DMS153 treated with DMSO at 0.1 percent for 48 hours (cell line): Measurements from ENCODE around the gene LIMS1.
A peak's percentile ranks its signal among the peaks of the same experiment; 100 is the strongest.
"Not testable (repeated sequence)": the region's sequence is repeated elsewhere in the genome, so short reads cannot be mapped to it uniquely, and the experiment has no call there.

ENCODE experiments used
- DNase-seq: peaks from one replicate; lab custom pipeline; 2025; ENCODE audit not compliant: unreplicated experiment; lab: John Stamatoyannopoulos, UW

The LIMS1 gene, protein sequence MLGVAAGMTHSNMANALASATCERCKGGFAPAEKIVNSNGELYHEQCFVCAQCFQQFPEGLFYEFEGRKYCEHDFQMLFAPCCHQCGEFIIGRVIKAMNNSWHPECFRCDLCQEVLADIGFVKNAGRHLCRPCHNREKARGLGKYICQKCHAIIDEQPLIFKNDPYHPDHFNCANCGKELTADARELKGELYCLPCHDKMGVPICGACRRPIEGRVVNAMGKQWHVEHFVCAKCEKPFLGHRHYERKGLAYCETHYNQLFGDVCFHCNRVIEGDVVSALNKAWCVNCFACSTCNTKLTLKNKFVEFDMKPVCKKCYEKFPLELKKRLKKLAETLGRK

DNA sequence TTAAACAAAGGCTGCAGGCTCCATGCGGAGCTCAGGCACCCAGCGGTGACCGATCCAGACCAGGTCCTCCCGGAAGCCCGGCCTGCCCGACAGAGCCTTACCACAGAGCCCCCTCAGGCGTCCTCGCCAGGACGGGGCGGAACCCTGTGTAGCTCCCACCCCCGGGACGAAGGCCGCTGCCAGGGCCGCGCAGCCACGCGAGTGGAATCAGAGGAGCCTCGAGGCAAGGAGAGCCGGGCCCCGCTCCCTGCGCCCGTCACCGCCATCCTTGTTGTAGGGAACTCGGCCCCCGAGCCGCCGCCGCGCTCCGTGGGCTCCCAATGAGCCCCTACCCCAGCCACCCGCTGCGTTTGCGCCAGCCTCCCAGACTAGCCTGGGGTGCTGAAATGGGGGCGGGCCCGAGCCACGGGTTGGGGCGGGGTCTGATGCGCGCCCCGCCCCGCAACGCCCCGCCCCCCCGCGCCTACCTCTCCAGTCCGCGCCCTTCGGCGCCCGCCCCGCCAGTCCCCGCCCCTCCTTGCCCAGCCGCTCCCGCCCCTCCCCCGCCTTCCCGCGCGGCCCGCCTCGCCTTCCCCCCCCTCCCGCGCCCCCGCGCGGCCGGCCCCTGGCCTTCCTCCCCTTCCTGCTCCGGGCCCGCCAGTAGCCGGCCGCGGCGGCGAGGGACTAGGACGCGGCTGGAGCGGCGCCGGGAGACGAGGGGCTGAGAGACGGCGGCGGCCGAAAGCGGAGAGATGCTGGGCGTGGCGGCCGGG lies at the start of gene LIMS1:
Gene LIMS1, plus strand, starts transcription at position 639 of the 752 bp plus-strand sequence. Its CDS starts 93 bp downstream, at position 732.
- peak; percentile 65 for DNase-seq

DNA sequence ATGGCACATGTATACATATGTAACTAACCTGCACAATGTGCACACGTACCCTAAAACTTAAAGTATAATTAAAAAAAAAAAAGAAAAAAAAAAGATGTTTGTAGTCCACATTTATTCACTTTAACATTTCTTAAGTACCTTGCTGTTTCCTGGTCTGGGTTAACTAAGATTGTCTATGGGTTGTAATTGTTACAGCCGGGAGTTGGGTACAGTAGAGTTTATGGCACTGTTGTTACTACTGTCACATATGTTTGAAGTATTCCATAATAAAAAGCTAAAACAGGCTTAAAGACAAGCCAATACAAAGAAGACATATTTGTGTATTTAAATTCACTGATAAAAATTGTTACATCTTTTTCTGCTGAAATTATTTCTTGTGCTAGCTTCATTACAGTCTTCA lies 49.0 kb upstream of the LIMS1 start:
- DNase-seq: no peak

DNA sequence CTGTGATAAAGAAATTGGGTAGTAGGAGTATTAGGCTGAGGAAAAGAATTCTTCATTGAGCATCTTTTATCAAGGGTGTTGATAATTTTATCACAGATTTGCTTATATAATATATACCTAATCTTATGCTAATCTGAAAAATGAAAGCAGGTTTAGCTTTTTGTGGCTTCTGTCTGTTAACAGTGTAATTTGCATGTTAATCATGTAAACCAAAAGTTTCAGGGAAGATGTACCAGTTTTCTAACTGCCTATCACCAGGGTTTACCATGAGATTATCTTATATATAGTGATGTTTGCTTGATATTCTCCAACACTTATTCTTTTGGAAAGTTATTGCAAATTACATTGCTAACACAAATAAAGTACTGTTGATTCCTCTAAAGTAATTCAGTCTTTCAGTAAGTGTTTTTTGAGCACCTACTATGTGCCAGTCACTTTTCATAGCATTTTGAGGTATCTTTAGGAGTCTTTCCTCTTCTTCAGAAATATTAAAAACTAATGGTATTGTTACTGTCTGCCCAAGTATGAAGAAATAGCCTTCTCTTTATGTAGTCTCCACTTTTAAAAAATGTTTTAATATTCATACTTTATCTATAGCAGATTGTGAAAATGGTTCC lies 43.7 kb upstream of the LIMS1 start:
- no peak for DNase-seq

DNA sequence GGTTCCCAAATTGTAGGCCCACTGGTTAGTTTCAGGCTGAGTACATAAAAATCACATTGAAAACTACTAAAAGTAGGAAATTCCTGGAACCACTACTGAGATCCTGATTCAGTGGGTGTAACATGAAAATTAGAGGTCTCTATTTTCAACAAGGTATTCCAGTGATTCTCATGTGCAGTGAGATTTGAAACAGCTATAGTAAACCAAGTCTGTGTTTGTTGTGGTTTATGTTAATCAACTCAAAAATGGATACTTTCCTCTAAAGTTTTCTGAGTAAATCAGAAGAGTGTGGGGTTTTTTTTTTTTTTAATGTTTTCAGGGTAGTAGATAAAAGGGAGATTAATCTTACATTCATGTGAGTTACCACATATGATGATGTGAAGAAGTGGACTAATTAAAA lies 42.4 kb upstream of the LIMS1 start:
- DNase-seq: no peak

DNA sequence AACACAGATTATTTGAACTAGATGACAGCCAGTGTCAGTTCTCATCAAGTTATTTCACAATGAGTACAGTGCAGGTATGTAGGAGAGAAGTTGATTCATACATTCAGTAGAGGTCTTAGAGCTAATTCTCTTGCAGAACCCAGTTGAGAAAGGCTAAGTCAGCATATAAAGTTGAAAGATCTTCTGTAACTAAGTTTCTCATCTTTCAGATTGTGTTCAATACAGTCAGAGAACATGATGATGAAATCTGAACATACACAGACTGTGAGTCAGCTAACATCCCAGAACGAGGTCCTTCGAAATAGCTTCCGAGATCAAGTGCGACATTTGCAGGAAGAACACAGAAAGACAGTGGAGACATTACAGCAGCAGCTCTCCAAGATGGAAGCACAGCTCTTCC lies 41.9 kb upstream of the LIMS1 start:
- DNase-seq: no peak

DNA sequence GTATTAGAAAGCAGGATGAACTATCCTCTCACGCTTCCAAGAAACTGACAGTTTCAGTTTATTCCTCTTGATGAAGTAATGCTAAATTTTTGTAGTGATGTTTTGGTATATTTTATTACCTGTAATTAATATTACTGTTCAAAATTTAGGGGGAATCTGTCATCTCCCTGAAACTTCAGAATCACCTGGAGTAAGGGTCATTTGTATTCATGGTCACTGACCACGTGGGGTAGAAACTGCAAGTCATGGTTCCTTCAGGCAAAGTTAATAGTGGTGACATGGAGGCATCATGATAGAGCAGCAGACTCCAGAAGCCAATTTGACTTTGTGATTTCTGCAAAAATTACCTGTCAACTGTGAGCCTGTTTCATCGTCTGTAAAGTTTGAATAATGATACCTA lies 38.1 kb upstream of the LIMS1 start:
- not testable (repeated sequence) for DNase-seq

DNA sequence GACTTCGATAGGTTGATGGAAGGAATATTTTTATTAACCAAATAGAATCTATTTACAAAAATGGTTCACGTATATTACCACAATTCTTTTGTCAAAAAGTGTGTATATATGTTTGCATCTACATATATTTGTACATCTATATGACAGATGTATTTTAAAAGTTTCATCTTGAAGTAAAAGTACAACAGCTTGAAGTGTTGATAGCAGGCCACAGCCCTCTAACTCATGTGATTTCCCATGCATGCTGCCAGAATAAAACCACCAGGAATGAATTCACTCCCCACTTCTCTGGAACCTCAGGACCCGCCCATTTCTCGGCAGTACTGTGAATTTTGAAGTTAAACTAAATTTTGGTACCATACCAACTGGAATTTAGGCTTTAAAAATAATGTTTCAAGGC lies 26.6 kb upstream of the LIMS1 start:
- DNase-seq: not testable (repeated sequence)

DNA sequence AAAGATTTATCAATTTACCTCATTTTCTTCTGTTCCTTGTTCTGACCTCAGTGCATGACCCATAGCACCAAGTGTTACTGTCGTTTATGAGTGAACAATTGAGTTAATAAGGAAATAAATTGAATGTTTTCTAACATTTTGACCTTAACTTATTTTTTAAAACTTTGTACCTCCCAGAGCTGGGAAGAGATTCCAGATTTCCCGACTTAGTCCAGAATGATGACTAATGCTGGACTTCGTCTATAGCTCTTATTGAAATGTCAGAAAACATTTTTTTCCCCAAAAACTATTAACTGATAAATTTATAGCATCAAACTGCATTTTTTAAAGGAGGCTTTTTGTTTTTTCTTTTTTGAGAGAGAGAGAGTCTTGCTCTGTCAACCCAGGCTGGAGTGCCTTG lies 21.8 kb upstream of the LIMS1 start:
- not testable (repeated sequence) for DNase-seq

DNA sequence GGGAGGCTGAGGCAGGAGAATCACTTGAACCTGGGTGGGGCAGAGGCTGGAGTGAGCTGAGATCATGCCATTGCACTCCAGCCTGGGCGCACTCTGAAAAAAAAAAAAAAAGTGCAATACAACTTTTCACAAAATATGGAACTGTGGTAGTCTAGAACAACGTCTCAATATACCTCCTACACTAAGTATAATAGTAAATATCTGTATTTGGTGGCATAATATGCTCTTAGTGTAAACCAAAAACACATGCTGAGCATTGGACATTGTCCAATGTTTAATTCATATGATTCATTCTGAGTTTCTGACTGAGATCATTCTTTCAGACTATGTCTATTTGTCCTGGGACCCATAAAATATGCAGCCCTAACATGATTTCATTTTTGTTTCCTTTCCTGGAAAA lies 19.8 kb upstream of the LIMS1 start:
- DNase-seq: not testable (repeated sequence)

DNA sequence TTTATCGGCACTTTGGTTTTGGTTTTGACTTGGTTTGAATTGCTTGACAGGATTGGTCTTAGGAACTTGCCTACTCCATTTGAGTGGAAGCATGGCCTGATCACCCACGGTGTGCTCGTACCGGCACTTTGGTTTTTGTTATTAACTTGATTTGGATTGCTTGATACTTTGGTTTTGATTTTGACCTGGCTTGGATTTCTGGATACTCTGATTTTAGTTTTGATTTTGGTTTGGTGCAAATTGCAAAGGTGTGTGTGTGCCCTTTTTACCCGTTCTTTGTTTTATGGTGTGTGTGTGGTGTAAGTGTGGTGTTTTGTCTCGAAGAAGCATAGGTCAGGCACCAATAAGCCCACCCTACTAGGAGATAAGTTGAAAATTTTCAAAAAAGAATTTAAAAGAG lies 9.6 kb upstream of the LIMS1 start:
- not testable (repeated sequence) for DNase-seq

DNA sequence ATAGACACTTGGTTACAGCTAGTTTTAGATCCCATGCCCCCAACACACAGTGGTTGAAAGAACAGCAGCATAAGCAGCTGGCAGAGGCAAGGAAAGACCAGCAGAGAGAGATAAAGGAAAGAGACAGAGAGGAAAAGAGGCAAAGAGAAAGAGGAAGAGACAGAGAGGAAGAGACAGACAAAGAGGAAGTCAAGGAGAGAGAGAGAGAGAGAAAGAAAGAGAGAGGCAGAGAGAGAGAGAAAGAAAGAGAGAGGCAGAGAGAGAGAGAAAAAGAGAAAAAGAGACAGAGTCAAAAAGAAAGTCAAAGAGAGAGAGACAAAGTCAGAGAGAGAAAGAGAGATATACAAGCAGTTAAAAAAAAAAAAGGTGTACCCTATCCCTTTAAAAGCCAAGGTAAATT lies 9.0 kb upstream of the LIMS1 start:
- DNase-seq: not testable (repeated sequence)

DNA sequence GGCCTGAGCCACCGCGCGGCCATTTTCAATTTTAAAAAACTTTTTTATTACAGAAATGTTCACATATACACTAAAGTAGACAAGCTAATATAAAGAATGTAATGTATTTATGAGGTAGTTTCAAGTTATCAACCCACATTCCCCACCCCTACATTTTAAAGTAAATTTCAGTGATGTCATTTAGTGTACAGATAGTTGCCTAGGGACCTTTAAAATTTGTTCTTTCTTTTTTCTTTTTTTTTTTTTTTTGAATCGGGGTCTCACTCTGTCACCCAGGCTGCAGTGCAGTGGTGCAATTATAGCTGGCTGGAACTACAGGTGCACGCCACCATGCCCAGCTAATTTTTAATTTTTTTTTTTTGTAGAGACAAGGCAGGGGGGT lies 2.6 kb upstream of the LIMS1 start:
- DNase-seq: no peak

DNA sequence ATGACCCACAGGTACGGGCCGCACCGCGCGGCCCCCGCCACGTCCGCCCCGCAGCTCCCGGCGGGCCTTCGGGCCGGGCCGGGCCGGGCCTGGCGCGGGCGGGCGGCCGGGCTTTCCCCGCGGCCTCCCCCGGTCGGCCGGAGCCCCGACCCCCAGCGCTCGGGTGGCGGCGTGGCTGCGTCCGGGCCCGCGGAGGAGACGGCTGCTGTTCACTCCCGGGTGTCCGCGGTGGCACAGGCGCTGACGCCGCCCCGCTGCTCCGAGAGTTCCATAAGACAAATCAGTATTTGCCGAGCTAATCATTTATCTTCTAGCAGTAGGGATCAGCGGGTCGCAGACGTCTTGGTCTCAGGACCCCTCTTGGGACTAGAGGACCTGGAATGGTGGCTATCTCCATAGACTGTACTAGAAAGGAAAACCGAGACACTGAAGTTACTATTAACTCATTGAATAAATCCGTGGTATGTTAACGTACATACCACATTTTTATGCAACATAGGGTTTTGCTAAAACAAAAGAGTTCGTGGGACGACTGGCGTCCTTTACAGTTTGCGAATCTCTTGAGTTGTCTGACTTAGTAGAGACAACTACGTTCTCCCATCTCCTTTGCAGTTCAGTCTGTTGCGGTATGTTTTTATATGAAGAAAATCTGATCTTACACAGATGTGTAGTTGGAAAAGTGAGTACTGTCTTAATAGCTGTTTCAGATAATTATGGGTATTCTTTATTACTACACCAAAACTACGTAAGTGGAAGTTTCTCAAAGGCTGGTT lies 500 bp downstream of the LIMS1 start:
- DNase-seq: peak; percentile 5

DNA sequence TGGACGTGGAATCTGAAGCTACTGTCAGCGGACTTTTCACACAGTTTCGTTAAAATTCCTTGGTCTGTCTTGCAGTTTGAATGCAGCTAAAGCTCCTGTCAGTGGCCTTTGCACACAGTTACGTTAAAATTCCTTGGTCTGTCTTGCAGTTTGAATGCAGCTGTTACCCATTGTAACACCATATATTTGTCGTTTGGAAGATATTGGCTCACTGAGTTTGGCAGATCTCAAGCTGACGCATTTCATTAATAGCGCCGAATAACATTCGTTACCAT lies 1.0 kb downstream of the LIMS1 start:
- DNase-seq: no peak

DNA sequence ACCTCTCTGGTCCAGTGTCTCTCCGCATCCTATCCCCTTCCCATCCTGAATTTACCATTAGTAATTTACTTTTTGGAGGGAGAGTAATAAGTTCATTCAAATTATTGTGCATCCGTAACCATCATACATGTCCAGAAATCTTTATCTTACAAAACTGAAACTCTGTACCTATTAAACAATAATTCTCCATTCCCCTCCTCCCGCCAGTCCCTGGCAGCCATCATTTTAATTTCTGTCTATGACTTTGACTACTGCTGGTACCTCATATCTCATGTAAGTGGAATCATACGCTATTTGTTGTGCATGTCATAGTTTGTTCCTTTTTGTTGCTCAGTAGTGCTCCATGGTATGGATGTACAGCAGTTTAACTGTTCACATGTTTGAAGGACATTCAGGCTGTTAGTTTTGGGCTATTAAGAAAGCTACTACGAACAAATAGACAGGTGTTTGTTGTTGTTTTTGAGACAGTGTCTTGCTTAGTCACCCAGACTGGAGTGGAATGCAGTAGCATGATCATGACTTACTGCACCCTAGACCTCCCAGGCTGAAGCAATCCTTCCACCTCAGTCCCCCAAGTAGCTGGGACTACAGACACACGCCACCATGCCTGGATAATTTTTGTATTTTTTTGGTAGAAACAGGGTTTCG lies 2.0 kb downstream of the LIMS1 start:
- DNase-seq: no peak

DNA sequence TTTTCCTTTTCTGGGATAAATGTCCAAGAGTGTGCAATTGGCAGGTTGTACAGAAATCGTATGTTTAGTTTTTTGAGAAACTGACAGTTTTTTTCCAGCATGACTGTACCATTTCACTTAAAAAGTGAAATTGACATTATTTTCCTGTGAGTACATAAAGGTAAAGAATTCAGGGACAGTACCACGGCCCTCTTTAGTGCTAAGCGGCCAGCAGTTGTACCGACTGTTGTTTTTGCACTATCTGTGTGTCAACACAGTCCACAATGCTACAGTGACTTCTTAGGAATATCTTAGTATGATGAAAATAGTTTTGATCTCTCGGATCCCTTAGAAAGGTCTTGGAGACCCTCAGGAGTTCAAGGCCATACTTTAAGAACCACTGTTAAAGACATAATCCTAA lies 2.6 kb downstream of the LIMS1 start:
- DNase-seq: no peak

DNA sequence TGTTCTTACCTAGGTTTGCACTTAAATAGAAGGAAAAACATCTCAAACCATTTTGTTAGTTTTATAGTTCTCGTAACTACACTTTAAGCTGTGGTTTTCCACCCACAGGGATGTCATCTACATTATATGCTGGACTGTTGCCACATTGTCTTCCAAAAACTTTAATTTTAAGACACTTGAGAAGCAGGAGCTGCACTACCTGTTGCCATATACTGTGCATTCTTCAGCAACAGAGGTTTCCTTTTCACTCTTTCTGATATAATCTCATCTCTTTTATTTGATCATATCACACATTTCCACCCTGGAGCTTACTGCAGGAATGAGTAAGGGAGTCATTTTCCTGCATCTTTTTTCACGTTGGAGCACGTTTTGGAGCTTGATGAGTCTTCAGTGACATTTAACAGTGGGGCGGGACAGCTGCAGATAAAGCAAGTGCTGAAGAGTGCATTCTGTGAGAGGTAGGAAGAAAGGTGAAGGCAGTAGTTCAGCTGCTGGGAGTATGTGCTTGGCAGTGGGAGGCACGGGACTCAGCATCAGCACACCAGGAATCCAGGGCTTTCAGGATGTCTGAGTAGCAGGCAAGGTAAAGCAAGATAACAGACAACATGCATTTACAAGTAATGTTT lies 3.8 kb downstream of the LIMS1 start:
- DNase-seq: no peak

DNA sequence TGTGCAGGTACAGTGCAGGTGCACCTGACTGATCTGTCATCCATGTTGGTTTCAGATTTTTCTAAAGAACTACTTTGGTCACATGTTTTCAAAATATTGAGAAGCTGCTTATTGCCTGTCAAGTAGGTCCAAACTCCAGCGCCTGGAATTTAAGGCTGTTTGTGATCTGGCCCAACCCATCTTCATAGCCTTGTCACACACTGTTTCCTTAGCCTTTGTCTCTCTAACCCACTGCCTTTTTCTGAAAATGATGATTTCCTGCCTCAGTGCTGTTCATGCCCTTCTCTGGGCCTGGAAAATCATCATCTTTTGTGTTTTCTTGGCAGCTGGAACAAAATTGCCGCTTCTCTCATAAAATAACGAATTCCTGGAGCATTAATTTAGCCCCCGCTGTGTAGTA lies 7.2 kb downstream of the LIMS1 start:
- no peak for DNase-seq

DNA sequence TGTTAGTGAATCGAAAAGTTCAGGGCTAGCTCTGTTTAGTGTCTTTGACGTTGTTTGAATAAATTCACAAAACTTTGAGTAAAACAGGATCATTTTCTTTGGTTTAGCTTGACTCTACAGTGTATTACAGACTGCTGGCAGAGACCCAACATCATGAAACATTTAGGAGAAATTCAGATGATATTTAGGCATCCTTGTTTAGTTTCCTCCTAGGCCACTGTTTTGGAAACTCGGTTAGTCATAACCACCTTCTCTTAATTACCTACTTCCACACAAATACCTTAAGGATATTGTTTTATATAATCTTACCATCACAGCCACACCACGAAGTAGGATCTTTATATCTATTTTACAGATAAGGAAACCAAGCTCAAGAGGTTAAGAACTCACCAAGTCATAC lies 7.8 kb downstream of the LIMS1 start:
- DNase-seq: no peak

DNA sequence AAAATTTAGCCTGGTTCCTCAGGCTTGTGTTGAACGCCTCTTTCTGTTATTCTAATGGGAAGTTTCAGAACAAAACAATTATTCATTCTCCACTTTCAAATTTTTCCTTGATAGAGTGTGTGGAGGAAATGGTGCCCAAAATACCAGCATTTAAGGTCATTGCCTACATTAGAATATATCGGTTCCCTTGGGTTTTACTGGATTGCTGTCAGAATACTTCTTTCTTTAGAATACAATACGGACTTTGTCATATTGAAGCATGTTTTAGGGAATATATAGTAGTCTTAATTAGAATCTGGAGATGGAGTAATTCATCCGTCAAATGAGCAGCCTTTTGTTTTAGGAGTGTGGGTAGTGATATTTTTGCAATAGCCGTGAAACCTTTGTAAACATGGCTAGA lies 13.3 kb downstream of the LIMS1 start:
- no peak for DNase-seq
